HG03565 (cell line): ENCODE data around the gene FBXW7.

Source experiments
- ATAC-seq: cut with Tn5 transposase; IDR thresholded peaks from one replicate; pipeline ENCODE4 v1.9.1; 2021; ENCODE audit warnings: mild to moderate bottlenecking, moderate library complexity; ENCODE audit not compliant: unreplicated experiment

The FBXW7 gene

DNA sequence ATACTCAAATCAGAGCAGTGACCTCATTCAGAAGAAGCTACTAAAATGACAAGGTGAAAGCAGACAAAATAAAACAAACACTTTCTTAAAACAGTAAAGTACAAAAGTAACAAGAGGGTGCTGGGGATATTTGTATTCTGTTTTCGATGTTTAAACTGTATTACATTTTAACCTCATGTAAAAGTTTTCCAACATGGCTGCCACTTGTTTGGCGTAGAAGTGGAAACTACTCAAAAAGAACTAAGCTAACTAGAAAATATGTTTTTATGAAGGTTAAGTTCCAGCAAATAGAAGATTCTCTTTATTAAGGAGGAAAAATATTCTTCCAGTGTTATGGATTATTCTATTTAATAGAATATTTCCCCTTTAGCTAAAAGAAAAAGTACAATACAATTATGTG, 155.0 kb downstream of the FBXW7 start:
- ATAC-seq: no peak

- ATAC-seq: no peak
These were observed 155.7 kb downstream of the FBXW7 start for GRCh38 chr4:152380185-152380584.

DNA sequence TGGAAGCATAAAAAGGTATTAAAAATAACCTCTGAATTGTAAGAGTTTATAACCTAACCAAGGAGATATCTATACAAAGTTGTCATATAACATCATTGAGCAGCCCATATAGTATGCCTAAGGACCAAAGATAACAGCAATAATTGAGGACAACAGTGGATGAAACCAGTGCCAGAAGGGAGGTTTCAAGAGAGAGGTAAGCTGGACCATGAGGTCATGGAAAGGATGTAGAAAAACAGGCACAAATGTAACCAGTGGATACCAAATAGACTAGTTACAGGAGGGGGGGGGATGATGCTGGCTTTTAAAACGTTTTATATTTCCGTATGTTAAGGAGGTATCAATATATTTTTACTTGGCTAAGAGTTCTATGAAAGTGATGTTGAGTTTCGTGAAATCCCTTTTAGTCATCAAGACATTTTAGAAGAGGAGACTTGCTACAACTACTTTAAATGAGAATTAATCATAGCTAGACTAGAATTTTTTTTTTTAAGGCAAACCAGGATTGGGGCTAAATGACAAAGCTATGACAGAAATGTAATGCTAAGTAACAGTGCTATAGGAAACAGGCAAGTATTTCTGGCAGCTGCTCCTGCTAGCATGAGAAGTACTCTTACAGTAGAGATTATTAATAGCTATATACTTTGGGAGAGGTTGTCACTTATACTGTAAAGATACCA, 161.1 kb downstream of the FBXW7 start:
- no peak for ATAC-seq

DNA sequence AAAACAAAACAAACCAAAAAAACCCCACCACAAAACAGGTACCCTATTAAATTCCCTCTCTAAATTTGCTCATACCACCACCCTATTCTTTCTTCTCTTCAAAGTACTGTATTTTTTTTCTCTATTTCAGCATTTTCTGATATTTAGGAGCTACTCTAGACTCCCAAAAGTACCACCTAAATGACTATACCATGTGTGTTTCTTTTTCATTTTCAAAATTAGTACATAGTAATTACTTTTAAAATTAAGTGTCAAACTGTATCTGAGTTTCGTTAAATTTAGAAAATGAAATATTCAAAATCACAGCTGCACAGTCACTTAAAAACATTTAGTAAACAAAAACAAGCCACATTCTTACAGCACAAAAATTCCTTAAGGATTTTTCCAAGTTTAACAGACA, 161.7 kb downstream of the FBXW7 start:
- ATAC-seq: no peak

- no peak for ATAC-seq
These were observed 163.4 kb downstream of the FBXW7 start for GRCh38 chr4:152372444-152372843.

DNA sequence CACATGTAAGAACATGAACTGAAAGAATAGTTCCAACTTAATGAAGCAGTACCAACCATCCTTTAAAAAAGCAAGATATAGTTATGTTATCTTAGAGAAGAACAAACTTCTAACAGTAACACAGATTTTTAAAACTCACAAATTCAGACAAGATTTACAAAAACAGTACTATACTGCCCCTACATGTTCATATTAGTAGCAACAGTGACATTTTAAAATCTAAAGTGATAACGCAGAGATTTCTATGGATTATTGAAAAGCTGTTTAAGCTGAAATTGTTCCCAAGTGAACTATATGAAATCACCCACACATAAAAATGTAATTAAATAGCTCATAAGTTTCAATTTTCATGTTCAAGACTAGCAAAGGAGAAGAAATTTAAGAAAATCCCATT, 166.0 kb downstream of the FBXW7 start:
- no peak for ATAC-seq

- ATAC-seq: no peak
These were observed 166.5 kb downstream of the FBXW7 start for GRCh38 chr4:152369203-152369901.

- ATAC-seq: no peak
These were observed 167.9 kb downstream of the FBXW7 start for GRCh38 chr4:152368001-152368400.

- ATAC-seq: no peak
These were observed 171.0 kb downstream of the FBXW7 start for GRCh38 chr4:152364883-152365282.

DNA sequence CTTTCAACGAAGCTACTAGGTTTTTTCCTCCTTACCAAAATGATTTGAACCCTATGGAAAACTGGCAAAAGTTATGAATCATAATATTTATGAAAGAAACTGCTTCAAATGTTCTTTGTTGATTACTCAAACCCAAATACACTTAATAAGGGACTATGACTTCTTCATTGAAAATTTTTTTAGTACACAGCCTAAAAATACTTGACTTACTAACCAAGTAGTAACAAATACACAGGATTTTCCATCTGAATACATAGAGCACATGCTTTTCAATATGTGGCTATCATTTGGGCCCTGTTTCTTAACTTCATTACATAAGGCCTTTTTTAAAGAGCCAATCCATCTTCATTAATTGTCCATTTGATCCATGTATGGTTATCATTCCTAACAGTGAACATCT, 171.5 kb downstream of the FBXW7 start:
- ATAC-seq: no peak

GRCh38 chr4:152363904-152364303, 172.0 kb downstream of the FBXW7 start:
- ATAC-seq: no peak

DNA sequence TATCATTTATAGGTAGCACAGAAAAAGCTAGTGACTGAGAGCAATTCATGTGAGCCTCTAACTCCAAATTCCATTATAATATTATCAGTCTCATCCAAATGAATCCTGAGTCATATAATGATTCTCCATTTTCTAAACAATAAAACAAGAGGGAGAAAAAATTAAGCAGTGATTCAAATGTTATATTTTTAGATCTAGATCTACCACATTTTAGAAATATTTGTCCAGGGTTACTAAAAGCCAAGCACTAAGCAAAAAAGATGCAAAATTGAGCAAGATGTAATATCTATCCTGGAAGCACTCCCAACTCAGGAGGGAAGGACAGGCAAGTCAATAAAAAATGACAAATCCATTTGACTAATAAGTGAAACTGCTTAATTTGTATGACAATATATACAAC, 172.8 kb downstream of the FBXW7 start:
- ATAC-seq: no peak

- peak; percentile 33 for ATAC-seq
These were observed 175.9 kb downstream of the FBXW7 start for GRCh38 chr4:152360045-152360410.

- ATAC-seq: peak; percentile 68
These were observed 176.5 kb downstream of the FBXW7 start for GRCh38 chr4:152359208-152360044.

GRCh38 chr4:152357206-152357605, 178.7 kb downstream of the FBXW7 start:
- ATAC-seq: no peak

DNA sequence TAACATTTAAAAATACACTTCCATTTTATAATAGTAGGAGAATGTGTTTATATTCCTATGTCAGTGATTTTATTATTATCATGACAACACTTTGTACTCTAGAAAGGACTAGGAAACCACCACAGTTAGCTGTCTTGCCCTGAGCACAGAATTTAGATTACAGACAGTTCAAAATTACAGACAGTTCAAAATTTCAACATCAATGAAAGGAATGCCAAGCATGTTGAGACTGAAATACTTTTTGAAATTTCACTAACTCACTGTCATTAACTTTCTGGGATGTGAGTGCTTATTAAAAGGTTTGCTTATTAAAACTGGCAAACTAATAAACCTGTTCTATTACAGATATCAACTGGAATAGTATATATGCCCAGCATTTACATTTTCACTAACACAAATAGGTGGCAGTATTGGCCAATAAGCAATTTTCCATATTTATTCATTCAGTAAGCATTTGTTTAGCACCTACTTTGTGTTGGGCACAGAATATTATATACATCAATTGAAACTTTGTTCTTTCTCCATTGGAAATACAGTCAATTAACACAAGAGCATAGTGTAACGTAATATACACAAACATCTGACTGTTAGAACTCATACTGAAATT, 179.4 kb downstream of the FBXW7 start:
- no peak for ATAC-seq

GRCh38 chr4:152352622-152353116, 183.2 kb downstream of the FBXW7 start:
- peak; percentile 76 for ATAC-seq

DNA sequence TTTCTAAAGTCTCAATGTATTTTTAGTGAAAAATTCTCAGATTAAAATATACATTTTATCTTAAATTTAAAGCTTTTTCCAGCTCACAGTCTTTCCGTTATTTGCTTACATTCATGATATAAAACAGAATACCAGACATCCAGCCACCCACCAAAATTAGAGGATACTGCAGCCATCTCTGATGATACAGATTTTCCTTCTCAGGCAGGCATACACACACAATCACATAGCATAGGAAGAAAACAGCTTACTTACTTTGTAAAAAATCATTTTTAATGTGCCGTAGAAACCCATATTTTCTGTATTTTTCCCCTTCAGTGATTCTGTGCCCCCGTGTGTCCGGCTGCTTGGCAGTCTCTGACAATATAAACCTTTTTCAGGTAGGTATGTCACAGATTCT, 183.7 kb downstream of the FBXW7 start:
- peak; percentile 13 for ATAC-seq

GRCh38 chr4:152351080-152351479, 184.8 kb downstream of the FBXW7 start:
- no peak for ATAC-seq

DNA sequence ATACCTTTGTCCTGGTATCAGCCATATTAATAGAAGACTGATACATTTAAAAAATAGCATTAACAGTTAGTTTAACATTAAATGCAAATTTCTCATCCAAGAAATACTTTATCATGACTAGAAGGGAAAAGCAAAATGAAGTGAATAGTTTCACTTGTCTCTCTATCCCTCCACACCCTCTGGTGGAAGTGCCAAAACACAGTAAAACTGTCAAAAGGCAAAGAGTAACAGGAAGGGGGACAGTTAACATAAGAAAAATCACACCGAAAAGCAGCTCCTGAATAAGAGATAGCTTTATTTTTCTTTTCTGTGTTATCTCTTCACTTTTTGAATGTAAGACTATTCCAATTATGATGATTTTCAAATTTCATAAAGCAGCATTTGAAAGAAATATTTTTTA, 187.2 kb downstream of the FBXW7 start:
- ATAC-seq: no peak

DNA sequence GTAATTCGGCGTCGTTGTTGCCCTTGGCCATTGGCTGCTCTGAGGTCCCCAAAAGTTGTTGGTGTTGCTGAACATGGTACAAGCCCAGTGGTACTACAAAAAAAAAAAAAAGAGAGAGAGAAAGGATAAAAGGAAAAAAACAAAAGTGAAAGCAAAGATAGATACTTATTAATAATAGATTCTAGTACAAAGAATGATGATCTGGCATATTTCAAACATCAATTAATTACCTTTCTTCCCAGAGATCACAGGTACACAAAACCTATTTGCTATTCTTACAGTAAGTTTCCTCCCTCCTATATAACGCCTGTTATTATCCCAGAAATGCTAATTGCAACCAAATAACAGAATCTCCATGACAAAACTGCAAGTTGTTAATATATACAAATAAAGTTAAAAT, 188.9 kb downstream of the FBXW7 start:
- ATAC-seq: no peak
